ENCODE results near the gene PSME3IP1.
"Not testable (repeated sequence)": the region's sequence is repeated elsewhere in the genome, so short reads cannot be mapped to it uniquely, and the experiment has no call there.

PSME3IP1 gene

DNA sequence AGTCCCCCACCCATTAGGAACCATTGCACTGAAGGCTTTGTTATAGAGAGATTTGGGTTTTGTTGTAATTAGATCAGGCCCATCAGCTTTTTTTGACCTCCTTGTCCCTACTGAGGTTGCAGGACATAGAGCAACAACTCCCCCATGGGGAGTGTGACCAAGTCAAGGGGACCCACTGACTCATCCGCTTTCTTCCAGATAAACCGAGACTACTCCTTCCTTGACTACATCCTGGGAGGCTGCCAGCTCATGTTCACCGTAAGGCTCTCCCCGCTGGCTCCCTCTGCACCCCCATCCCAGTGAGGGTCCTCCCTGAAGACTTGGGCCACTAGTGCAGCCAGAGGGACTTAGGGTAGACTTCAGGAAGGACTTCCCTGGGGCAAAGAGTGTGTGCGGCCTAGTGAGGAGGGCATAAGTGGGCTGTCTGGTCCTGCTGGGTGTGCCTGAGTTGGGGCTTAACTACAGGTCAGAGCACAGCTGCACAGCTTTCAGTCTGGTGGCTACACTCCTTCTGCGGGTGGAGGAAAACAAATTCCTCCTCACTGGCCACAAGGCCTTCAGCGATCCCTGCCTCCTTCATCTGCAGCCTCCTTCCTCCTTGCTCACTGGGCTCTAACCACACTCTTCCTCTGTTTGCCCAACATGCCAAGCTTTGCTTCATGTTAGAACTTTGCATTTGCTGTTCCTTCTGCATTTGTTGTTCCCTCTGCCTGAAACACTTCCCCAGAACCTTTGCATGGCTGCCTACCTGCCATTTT lies 62.4 kb downstream of the PSME3IP1 start:
- DNase-seq, result peak; percentile 11

DNA sequence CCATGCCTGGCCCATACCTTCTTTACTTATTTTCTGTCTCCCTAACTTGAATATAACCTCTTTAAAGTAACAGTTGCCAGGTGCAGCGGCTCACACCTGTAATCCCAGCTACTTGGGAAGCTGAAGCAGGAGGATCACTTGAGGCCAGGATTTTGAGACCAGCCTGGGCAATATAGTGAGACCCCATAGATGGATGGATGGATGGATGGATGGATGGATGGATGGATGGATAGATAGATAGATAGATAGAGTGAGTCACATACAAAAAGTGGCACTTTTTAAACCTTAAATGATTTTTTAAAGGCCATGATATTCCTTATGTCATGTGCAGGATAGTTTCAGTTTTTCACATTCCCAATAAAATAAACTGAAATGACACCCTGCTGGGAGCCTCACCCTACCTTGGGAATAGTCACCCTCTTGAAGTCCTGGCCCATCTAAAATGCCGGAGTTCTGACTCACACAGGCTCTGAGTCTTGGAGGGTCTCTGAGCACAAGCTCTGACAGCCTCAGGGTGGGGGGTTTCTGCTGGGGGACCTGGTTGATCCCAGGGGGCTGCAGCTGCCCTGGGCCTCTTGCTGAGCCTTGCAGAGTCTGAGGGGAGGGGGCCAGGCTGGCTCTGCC lies 67.3 kb downstream of the PSME3IP1 start:
- DNase-seq, result peak; percentile 12

DNA sequence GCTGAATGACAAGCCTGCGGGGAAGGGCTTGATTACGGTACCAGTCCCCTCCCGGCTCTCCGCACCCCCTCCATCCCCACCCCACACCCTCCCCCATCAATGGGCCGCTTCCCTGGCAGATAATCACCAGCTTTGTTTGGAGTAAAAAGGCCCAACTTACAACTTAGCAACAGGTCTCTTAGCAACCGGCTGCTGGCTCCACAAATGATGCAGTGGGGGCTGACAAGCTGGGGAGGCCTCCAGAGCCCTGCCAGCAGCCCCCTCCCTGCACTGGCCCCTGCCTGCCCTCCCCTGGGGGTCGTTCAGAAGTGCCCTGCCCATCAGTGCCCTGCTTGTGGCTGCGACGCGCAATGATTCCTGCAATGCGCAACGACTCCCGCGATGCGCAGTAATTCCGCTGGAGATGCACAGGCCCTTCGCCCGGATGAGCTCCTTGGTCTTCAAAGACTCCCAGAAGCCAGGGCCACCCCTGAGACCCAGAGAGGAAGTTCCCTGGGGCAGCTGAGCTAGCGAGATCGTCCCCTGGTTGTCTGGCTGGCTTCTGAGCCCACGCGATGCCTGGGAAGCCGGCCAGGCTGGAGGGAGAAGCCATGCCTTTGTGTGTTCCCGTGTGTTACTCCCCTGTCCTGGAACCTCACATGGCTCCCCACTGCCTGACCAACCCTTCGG lies 70.2 kb downstream of the PSME3IP1 start:
- DNase-seq, result peak; percentile 67

- peak; percentile 24 for DNase-seq
Observed at GRCh38 chr16:57115168-57115513, 70.7 kb downstream of the PSME3IP1 start.

DNA sequence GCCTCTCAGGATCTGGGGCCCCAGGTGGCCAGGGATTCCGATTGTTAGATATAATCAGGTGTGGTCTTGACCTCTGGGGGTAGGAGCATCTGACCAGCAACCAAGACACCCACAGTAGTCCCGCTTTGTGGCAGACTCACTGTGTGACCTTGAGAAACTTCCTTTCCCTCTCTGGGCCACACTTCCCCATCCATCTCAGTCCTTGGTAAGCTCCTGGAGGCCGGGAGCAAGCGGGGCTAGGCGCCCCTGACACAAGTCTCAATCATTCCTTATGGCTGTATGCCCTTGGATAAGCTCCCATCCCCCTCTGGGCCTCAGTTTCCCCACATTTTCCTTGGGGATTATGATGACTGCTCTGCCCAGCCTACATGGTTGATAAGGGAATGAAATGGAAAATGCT lies 72.2 kb downstream of the PSME3IP1 start:
- no peak for DNase-seq

- DNase-seq, result peak; percentile 17
Observed at GRCh38 chr16:57113042-57113453, 72.8 kb downstream of the PSME3IP1 start.

DNA sequence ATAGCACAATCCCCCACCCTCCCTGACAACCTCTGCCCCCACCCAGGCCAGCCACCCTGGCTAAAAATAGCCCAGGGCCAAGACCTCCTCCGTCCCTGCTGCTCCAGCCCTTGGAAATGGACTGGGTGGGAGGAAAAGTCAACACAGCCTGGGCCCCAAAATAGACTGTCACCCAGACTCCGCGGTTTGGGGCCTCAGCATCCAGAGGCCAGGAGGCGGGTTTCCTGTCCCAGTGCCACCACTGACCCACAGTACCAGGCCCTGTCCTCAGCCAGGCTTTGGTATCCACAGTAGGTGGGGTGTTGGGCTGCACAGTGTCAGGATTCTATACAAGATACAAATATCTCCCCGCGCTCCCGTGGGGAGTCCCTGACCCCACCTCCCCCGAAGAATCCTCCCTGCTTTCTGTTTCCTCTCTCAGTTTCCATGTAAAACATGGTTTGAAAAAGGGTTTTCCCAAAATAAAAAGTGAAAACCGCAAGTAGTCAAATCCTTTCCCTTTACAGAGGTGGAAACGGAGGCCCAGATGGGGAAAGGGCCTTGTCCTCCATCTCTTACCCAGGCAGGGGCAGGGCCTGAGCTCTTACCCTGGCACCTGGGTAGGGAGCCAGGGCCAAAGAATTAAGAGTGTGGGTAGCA lies 73.3 kb downstream of the PSME3IP1 start:
- peak; percentile 7 for DNase-seq

GRCh38 chr16:57111420-57111819 lies 74.4 kb downstream of the PSME3IP1 start:
- DNase-seq, result no peak

DNA sequence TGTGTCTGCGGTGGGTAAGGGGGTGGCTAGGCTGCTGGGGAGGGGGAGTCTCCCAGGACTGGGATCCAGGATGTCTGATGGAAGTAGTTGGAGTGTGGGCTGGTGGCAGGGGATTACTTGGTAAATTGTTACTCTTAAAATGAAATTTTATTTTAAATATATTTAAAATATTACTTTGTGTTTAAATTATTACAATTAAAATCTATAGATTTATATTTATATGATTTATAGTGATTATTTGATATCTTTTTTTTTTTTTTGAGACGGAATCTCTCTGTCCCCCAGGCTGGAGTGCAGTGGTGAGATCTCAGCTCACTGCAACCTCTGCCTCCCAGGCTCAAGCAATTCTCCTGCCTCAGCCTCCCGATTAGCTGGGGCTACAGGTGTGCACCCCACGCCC lies 74.9 kb downstream of the PSME3IP1 start:
- DNase-seq, result no peak

DNA sequence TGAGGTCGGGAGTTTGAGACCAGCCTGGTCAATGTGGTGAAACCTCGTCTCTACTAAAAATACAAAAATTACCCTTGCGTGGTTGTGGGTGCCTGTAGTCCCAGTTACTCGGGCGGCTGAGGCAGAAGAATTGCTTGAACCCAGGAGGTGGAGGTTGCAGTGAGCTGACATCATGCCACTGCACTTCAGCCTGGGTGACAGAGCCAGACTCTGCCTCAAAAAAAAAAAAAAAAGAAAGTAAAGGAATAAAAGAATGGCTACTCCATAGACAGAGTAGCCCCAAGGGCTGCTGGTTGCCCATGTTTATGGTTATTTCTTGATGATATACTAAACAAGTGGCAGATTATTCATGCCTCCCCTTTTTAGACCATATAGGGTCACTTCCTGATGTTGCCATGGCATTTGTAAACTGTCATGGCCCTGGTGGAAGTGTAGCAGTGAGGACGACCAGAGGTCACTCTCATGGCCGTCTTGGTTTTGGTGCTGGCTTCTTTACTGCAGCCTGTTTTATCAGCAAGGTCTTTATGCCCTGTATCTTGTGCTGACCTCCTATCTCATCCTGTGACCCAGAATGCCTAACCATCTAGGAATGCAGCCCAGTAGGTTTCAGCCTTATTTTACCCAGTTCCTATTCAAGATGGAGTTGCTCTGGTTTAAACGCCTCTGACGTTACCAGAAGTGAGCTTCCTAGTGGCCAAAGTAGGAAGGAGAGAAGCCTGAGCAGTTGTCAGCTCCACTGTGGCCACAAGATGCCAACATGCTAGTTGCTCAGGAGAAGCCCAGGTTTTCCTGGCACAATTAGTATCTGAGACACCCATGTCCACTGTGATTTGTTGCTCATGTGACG lies 76.4 kb downstream of the PSME3IP1 start:
- DNase-seq, result not testable (repeated sequence)

DNA sequence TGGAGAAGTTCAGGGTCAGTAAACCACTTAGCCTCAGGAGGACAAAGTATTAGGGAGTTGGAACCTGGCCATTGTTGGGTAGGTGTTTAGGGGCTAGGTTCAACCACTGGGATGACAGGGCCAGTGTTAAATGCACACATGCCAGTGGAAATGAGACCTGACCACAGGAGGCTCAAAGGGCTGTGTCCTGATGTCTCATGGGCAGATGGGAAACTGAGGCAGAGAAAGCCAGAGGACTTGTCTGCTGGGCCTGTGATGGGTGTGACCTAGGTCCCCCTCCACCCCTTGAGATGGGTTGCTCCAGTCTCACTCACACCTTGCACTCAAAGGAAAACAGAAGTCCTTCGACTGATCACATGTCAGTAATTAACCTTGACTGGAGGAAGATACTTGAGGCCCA lies 77.4 kb downstream of the PSME3IP1 start:
- DNase-seq, result no peak

DNA sequence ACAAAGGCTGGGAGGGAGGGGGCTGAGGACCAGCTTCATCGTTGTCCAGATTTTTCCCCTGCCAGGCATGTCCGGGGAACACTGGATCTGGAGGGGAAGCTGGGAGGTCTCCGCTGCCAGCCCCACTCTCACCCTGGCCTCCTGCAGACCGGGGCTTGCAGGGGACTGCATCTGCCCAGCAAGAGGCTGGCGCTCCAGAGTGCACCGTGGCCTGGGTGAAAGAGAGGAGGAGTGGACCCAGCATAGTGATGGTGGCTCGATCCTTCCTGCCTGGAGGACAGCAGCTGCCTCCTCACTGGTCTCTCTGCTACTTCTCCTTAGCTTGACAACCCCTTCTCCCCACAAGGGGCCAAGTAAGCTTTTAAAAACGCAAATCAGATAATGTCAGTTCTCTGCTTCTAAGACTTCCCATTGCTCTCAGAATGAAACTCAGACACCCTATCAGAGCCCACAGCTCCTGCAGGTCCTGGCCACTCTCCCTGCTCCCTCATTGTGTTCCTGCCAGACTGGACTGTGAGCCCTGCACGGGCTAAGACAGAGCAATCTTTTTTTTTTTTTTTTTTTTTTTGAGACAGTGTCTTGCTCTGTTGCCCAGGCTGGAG lies 78.4 kb downstream of the PSME3IP1 start:
- no peak for DNase-seq

GRCh38 chr16:57106767-57107166 lies 79.1 kb downstream of the PSME3IP1 start:
- DNase-seq, result peak; percentile 37

DNA sequence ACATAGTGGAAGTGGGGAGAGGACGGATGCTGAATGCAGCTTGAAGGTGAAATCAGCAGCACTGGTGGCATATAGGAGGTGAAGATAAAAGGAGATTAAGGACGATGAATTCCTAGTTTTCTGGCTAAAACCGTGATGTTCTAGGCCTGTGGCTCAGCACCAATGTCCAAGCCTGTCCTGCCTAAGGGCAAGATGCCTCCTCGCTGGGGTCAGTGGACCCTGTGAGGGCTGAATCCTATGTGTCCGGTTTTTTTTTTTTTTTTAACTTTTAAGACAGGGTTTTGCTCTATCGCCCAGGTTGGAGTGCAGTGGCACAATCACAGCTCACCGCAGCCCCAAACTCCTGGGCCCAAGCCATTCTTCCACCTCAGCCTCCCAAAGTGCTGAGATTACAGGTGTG lies 80.7 kb downstream of the PSME3IP1 start:
- no peak for DNase-seq

DNA sequence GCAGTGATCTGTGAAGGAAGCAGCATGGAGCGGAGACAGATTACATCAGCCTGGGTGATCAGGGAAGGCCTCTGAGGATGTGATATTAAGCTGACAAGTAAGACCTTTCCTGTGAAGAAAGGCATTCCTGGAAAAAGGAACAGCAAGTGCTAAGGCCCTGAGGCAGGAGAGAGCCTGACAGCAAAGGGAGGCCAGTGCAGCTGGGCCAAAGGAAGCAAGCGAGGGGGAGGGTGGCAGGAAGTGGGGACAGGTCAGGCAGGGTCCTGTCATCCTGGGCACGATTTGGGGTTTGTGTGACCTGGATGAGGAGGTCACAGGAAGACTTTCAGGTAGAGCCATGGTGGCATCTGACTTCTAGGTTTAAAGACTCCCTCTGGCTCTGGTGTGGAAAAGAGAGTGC lies 81.1 kb downstream of the PSME3IP1 start:
- no peak for DNase-seq

DNA sequence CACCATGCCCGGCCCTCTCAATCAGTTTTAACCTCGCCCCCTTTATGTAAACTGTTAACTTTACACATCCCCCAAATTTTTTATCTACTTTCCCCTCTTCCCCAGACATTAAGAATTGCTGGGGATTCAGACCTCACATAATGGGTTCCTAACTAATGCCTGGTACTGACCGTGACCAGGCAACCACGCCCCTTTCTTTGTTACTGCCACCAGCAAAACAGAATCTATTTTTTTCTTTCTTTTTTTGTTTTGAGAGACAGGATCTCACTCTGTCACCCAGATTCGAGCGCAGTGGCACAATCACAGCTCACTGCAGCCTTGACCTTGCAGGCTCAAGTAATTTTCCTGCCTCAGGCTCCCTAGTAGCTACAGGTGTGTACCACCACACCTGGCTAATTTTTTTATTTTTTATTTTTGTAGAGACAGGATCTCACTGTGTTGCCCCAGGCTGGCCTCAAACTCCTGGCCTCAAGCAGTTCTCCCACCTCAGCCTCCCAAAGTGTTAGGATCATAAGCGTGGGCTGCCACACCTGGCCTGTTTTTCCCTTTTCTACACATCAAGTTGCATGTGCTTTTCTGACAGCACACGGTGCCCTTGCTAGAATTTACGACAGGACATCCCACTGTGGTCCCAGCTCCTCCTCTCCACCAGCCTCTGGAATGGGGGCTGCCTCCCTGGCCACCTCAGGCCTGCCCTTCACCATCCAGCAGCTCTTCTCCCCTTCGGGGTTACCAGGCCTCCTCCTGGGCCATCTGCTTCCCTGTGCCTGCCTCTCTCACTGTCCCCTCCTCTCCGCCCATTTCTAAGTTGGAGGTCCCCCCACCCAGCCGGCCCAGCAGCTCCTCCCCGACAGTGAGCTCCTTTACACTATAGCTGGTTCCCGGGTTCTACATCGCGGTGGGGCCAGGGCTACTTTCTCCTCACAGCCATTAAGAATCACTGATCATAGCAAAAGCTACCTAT lies 82.7 kb downstream of the PSME3IP1 start:
- no peak for DNase-seq
